A549 (cell line): ENCODE measurements around the gene NXPH1. TPM values are rescaled to one million over a fixed set of nuclear protein-coding genes. Genes with fewer than 3 reads are reported as not detected.
"Not testable (repeated sequence)": the region's sequence is repeated elsewhere in the genome, so short reads cannot be mapped to it uniquely, and the experiment has no call there.

Experiments
- ATAC-seq, 2 experiments: fragments of 200-7000 bp in 1 of 2; fragments of >200 bp in 1 of 2; cut with Nextera tagmentation in 1 of 2; cut with Tn5 transposase in 1 of 2; 3 replicates each; pipeline versions ENCODE4 v1.8.0 to v1.9.1; 2018 to 2020; ENCODE audit warnings: mild to moderate bottlenecking in 1 of 2, moderate library complexity in 1 of 2
- CTCF ChIA-PET: fragments of 300-600 bp; sonication (Branson Sonifier 250); formaldehyde crosslinking; extraction: SDS; loops from one replicate; lab custom pipeline; 2021; ENCODE audit warnings: antibody characterized with exemption, inconsistent platforms; lab: Yijun Ruan, JAX
- POLR2A ChIA-PET: fragments of 350-600 bp; formaldehyde crosslinking; extraction: SDS; loops from one replicate; lab custom pipeline; 2021; ENCODE audit warnings: antibody characterized with exemption, inconsistent platforms; lab: Yijun Ruan, JAX
- DNase-seq, 2 experiments: peaks; one replicate each; pipeline versions ENCODE4 v3.0.0 to v3.0.0-alpha.2; 2011 to 2016; ENCODE audit warnings: low read depth in 1 of 2, low spot score in 1 of 2
- FAIRE-seq: peaks from 2 replicates; lab custom pipeline; 2011; peaks lifted over from hg19 to GRCh38; lab: Jason Lieb, UNC
- H3K27ac ChIP-seq, 2 experiments: fragments of >200 bp; sonication (Bioruptor Twin); formaldehyde crosslinking; 3 replicates each; pipeline ENCODE4 v1.5.1; 2016 to 2017
- H3K4me1 ChIP-seq: fragments of >200 bp; sonication (Bioruptor Twin); formaldehyde crosslinking; 3 replicates; pipeline ENCODE4 v1.6.1; 2016
- H3K4me2 ChIP-seq: fragments of >200 bp; sonication (Bioruptor Twin); formaldehyde crosslinking; 3 replicates; pipeline ENCODE4 v1.6.1; 2016
- H3K4me3 ChIP-seq: fragments of >200 bp; sonication (Bioruptor Twin); formaldehyde crosslinking; 3 replicates; pipeline ENCODE4 v1.5.1; 2016
- H3K9me3 ChIP-seq: fragments of >200 bp; sonication (Bioruptor Twin); formaldehyde crosslinking; 3 replicates; pipeline ENCODE4 v1.6.1; 2016
- CBX2 ChIP-seq: fragments of 200-600 bp; sonication (generic); IDR thresholded peaks from 2 replicates; pipeline ENCODE4 v1.6.1; 2016; ENCODE audit warnings: low read depth, mild to moderate bottlenecking, borderline replicate concordance
- CTCF ChIP-seq: fragments of >200 bp; sonication (Bioruptor Twin); formaldehyde crosslinking; IDR thresholded peaks from 3 replicates; pipeline ENCODE4 v1.5.1; 2016
- FOXS1 ChIP-seq: fragments of 250-450 bp; sonication (Bioruptor Pico); IDR thresholded peaks from 2 replicates; pipeline ENCODE4 v1.5.0; 2020; ENCODE audit warnings: mild to moderate bottlenecking, moderate library complexity
- HDAC2 ChIP-seq: fragments of 200-600 bp; sonication (generic); IDR thresholded peaks from 2 replicates; pipeline ENCODE4 v1.6.1; 2016
- HMGXB4 ChIP-seq: fragments of 250-450 bp; sonication (Bioruptor Pico); IDR thresholded peaks from 2 replicates; pipeline ENCODE4 v1.5.0; 2021; ENCODE audit warnings: mild to moderate bottlenecking, moderate library complexity, borderline replicate concordance
- KDM1A ChIP-seq: fragments of 200-600 bp; sonication (generic); IDR thresholded peaks from 2 replicates; pipeline ENCODE4 v1.6.1; 2016; ENCODE audit warnings: low read depth, mild to moderate bottlenecking
- PBX3 ChIP-seq: IDR thresholded peaks from 2 replicates; pipeline ENCODE4 v1.6.1; 2012
- RAD21 ChIP-seq, 2 experiments: fragments of >200 bp in 1 of 2; sonication (Bioruptor Twin) in 1 of 2; formaldehyde crosslinking in 1 of 2; IDR thresholded peaks in 1 of 2; conservative IDR thresholded peaks in 1 of 2; 2 replicates in 1 of 2; 3 replicates in 1 of 2; pipeline ENCODE4 v1.6.1; 2012 to 2018; ENCODE audit warnings: inconsistent platforms in 1 of 2
- RARB ChIP-seq: fragments of 250-450 bp; sonication (Bioruptor Pico); IDR thresholded peaks from 2 replicates; pipeline ENCODE4 v1.8.0; 2021; ENCODE audit warnings: mild to moderate bottlenecking, moderate library complexity
- RCOR1 ChIP-seq: fragments of 150-350 bp; IDR thresholded peaks from 2 replicates; pipeline ENCODE4 v1.6.1; 2014; ENCODE audit warnings: antibody characterized with exemption, low read length, low read depth
- REST ChIP-seq: fragments of 200-600 bp; sonication (generic); IDR thresholded peaks from 2 replicates; pipeline ENCODE4 v1.6.1; 2016; ENCODE audit warnings: antibody characterized with exemption, mild to moderate bottlenecking, moderate library complexity
- RNF2 ChIP-seq: fragments of 200-600 bp; sonication (generic); IDR thresholded peaks from 2 replicates; pipeline ENCODE4 v1.6.1; 2016; ENCODE audit warnings: low read depth, mild to moderate bottlenecking, antibody characterized with exemption, moderate library complexity, borderline replicate concordance
- ZC3H11A ChIP-seq: fragments of 450-650 bp; IDR thresholded peaks from 2 replicates; pipeline ENCODE4 v1.6.1; 2014; ENCODE audit warnings: antibody characterized with exemption, mild to moderate bottlenecking
- WGBS: methylation state at CpG from one replicate; pipeline ENCODE4 v1.1.6; 2017; ENCODE audit errors: missing lambda C conversion rate; 5-methylcytosine and 5-hydroxymethylcytosine counted together
- polyA plus RNA-seq, 4 experiments: library from polyadenylated mRNA; depleted of rRNA in 3 of 4; stranded (reverse); fragments of >200 nt; fragmentation: RNase III in 1 of 4; extraction: RNeasy Plus Mini Kit Qiagen cat#74134 plus additional on column Dnase treatment in 1 of 4; gene quantifications; 2 replicates in 3 of 4; 3 replicates in 1 of 4; pipeline ENCODE4 v1.2.3, GENCODE V29; 2011 to 2017

The NXPH1 gene
- polyA plus RNA-seq, 2 of the 4 experiments (the other 2 are of a cell fraction): not detected

- no peaks in the 10 kb centered on the region for H3K4me1 ChIP-seq
- DNase-seq: peak; percentile 13 to 14
- H3K4me3 ChIP-seq: no peak overlapping the region
- 13% methylated on average over 4 of the region's 4 CpGs for WGBS
- CTCF ChIA-PET: interaction anchor here (0.7 to 1.2 kb wide), 6 partner anchors 17 to 305 kb away, joined by 3 to 4 read pairs (median 3); no protein-coding TSS in a partner anchor
- peak in 1 of 2 experiments; percentile 69; a peak in 3 of 6 replicates for ATAC-seq
- no peak for TF ChIP-seq RCOR1
- TF ChIP-seq CTCF: peak; percentile 41
- peak; percentile 19 to 48; a peak in 2 of 5 replicates for TF ChIP-seq RAD21 (conservative IDR thresholded peaks at IDR 0.05 in 1 of 2, IDR thresholded peaks at IDR 0.05 in 1 of 2)
- peak; percentile 75; the same call in 1 of the 2 replicates for TF ChIP-seq REST
- TF ChIP-seq FOXS1 (CRISPR knock-in tag): no peak
- TF ChIP-seq RNF2: no peak
- no peak overlapping the region for H3K4me2 ChIP-seq
- POLR2A ChIA-PET: no interaction called here
- FAIRE-seq: no peak
- H3K27ac ChIP-seq: no peak overlapping the region
- no peaks in the 10 kb centered on the region for H3K9me3 ChIP-seq
Measured at GRCh38 chr7:8724080-8724718, 290.8 kb downstream of the NXPH1 start.

- H3K4me1 ChIP-seq, POLR2A ChIA-PET, FAIRE-seq, DNase-seq, H3K9me3 ChIP-seq, CTCF ChIA-PET, H3K4me2 ChIP-seq, H3K27ac ChIP-seq, ATAC-seq, H3K4me3 ChIP-seq: not testable (repeated sequence)
- 50% methylated on average over 13 of the region's 14 CpGs for WGBS
Measured at GRCh38 chr7:8731756-8732155, 298.3 kb downstream of the NXPH1 start.

- DNase-seq: no peak
- no peak overlapping the region for H3K4me2 ChIP-seq
- TF ChIP-seq CBX2 (no peak), KDM1A (no peak), HDAC2 (no peak), PBX3 (no peak), ZC3H11A (no peak)
- TF ChIP-seq, all 56 proteins: peak for 0
- Histone ChIP-seq H3K4me1 (no peaks in the 10 kb centered on the region), H3K27ac (no peak overlapping the region), H3K4me3 (no peak overlapping the region), H3K9me3 (no peaks in the 10 kb centered on the region)
- ATAC-seq (no peak), FAIRE-seq (no peak)
- ChIA-PET POLR2A (no interaction called here), CTCF (interaction anchor here (0.7 kb wide), 1 partner anchor 303 kb away, joined by 5 read pairs; no protein-coding TSS in a partner anchor)
- 2% methylated on average over 1 of the region's 1 CpG for WGBS
Measured at GRCh38 chr7:8739837-8740236, 306.4 kb downstream of the NXPH1 start.

- FAIRE-seq: no peak
- no peak overlapping the region for H3K27ac ChIP-seq
Measured at GRCh38 chr7:8742837-8743236, 309.4 kb downstream of the NXPH1 start.

More at GRCh38 chr7:8742837-8743236, 309.4 kb downstream of the NXPH1 start:
- H3K4me1 ChIP-seq: no peaks in the 10 kb centered on the region
- ATAC-seq: no peak
- no peaks in the 10 kb centered on the region for H3K9me3 ChIP-seq
- TF ChIP-seq RARB (CRISPR knock-in tag) (no peak), HMGXB4 (no peak)
- WGBS: 37% methylated on average over 2 of the region's 2 CpGs
- CTCF ChIA-PET: no interaction called here
- POLR2A ChIA-PET: no interaction called here
- no peak for DNase-seq
- H3K4me3 ChIP-seq: no peak overlapping the region
- no peak overlapping the region for H3K4me2 ChIP-seq
